Measurements from ENCODE around the gene TNPO3. TPM values are rescaled to one million over a fixed set of nuclear protein-coding genes. Genes with fewer than 3 reads are reported as not detected.
"Not testable (repeated sequence)": the region's sequence is repeated elsewhere in the genome, so short reads cannot be mapped to it uniquely, and the experiment has no call there.

Gene TNPO3
- total RNA-seq, 2 experiments from 2014 or later: 55.1 to 71.7 TPM

- Histone ChIP-seq H3K79me2 (ENCODE audit: insufficient read depth, low read depth, low read length) (0 out of 2 replicates have a peak, but pooled peaks cover 4% of the 10 kb centered on the region), H3K27ac (ENCODE audit: low read depth, low read length, poor library complexity, severe bottlenecking) (no peak overlapping the region), H3K4me3 (ENCODE audit: low read depth, low read length, poor library complexity, severe bottlenecking) (no peak overlapping the region), H4K20me1 (ENCODE audit: insufficient read depth, low read length) (no peaks in the 10 kb centered on the region), H3K4me2 (ENCODE audit: low read length) (no peak overlapping the region), H3K4me1 (ENCODE audit: insufficient read depth, low read length, poor library complexity, severe bottlenecking) (no peaks in the 10 kb centered on the region), H3K9me3 (ENCODE audit: low read length) (no peaks in the 10 kb centered on the region), H3K36me3 (ENCODE audit: insufficient read depth, low read length) (peaks cover 95% of the 10 kb centered on the region), H2AFZ (ENCODE audit: low read length) (no peak overlapping the region), H3K9me2 (ENCODE audit: insufficient read depth, low read length) (no peaks in the 10 kb centered on the region)
- ChIA-PET CTCF (ENCODE audit: unreplicated experiment) (interaction anchor here (1.0 kb wide), 1 partner anchor 26 kb away, joined by 3 read pairs; no protein-coding TSS in a partner anchor), POLR2A (interaction anchor here (0.6 to 1.7 kb wide), 5 partner anchors 9 to 232 kb away, joined by 3 to 11 read pairs (median 3); partner anchors contain the start of gene TNPO3)
- intact Hi-C loops (cut with micrococcal nuclease; ENCODE audit: unreplicated experiment): no loop called here
- no peak for DNase-seq (ENCODE audit: low spot score)
- TF ChIP-seq, protein P1, sequence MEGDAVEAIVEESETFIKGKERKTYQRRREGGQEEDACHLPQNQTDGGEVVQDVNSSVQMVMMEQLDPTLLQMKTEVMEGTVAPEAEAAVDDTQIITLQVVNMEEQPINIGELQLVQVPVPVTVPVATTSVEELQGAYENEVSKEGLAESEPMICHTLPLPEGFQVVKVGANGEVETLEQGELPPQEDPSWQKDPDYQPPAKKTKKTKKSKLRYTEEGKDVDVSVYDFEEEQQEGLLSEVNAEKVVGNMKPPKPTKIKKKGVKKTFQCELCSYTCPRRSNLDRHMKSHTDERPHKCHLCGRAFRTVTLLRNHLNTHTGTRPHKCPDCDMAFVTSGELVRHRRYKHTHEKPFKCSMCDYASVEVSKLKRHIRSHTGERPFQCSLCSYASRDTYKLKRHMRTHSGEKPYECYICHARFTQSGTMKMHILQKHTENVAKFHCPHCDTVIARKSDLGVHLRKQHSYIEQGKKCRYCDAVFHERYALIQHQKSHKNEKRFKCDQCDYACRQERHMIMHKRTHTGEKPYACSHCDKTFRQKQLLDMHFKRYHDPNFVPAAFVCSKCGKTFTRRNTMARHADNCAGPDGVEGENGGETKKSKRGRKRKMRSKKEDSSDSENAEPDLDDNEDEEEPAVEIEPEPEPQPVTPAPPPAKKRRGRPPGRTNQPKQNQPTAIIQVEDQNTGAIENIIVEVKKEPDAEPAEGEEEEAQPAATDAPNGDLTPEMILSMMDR (conservative IDR thresholded peaks at IDR 0.05; ENCODE audit: low read length): no peak
- TF ChIP-seq EZH2phosphoT487 (IDR thresholded peaks at IDR 0.05; ENCODE audit: borderline replicate concordance, low read depth, low read length): no peak
- BruUV-seq (replicated peaks): no TSS peak
Observed at GRCh38 chr7:128997181-128997580, 57.7 kb downstream of the TNPO3 start.

- H3K4me2 ChIP-seq (ENCODE audit: low read length); DNase-seq (ENCODE audit: low spot score); H3K9me3 ChIP-seq (ENCODE audit: low read length); H3K4me3 ChIP-seq (ENCODE audit: low read depth, low read length, poor library complexity, severe bottlenecking); CTCF ChIA-PET (ENCODE audit: unreplicated experiment); BruUV-seq (replicated peaks); H3K9me2 ChIP-seq (ENCODE audit: insufficient read depth, low read length); H4K20me1 ChIP-seq (ENCODE audit: insufficient read depth, low read length); H3K4me1 ChIP-seq (ENCODE audit: insufficient read depth, low read length, poor library complexity, severe bottlenecking); H2AFZ ChIP-seq (ENCODE audit: low read length); H3K27ac ChIP-seq (ENCODE audit: low read depth, low read length, poor library complexity, severe bottlenecking); H3K79me2 ChIP-seq (ENCODE audit: insufficient read depth, low read depth, low read length); intact Hi-C loops (cut with micrococcal nuclease; ENCODE audit: unreplicated experiment): not testable (repeated sequence)
- POLR2A ChIA-PET: interaction anchor here (0.6 to 1.2 kb wide), 4 partner anchors 9 to 366 kb away, joined by 3 to 4 read pairs (median 3); no protein-coding TSS in a partner anchor
- H3K36me3 ChIP-seq (ENCODE audit: insufficient read depth, low read length): peaks cover 95% of the 10 kb centered on the region
Observed at GRCh38 chr7:128994560-128994959, 60.4 kb downstream of the TNPO3 start.

- intact Hi-C loops (cut with micrococcal nuclease; ENCODE audit: unreplicated experiment): no loop called here
- POLR2A ChIA-PET: interaction anchor here (1.2 to 1.7 kb wide), 2 partner anchors 10 to 14 kb away, joined by 4 to 9 read pairs; no protein-coding TSS in a partner anchor
Observed at GRCh38 chr7:128993419-128993818, 61.5 kb downstream of the TNPO3 start.

More at GRCh38 chr7:128993419-128993818, 61.5 kb downstream of the TNPO3 start:
- H2AFZ ChIP-seq (ENCODE audit: low read length): no peak overlapping the region
- H3K36me3 ChIP-seq (ENCODE audit: insufficient read depth, low read length): peaks cover 95% of the 10 kb centered on the region
- H4K20me1 ChIP-seq (ENCODE audit: insufficient read depth, low read length): no peaks in the 10 kb centered on the region
- H3K27ac ChIP-seq (ENCODE audit: low read depth, low read length, poor library complexity, severe bottlenecking): no peak overlapping the region
- no peaks in the 10 kb centered on the region for H3K9me2 ChIP-seq (ENCODE audit: insufficient read depth, low read length)
- CTCF ChIA-PET (ENCODE audit: unreplicated experiment): no interaction called here
- BruUV-seq (replicated peaks): no TSS peak
- no peak overlapping the region for H3K4me2 ChIP-seq (ENCODE audit: low read length)
- no peak overlapping the region for H3K4me3 ChIP-seq (ENCODE audit: low read depth, low read length, poor library complexity, severe bottlenecking)
- H3K9me3 ChIP-seq (ENCODE audit: low read length): no peaks in the 10 kb centered on the region
- TF ChIP-seq, protein P1 (conservative IDR thresholded peaks at IDR 0.05; ENCODE audit: low read length): no peak
- TF ChIP-seq EZH2phosphoT487 (IDR thresholded peaks at IDR 0.05; ENCODE audit: borderline replicate concordance, low read depth, low read length): no peak
- no peaks in the 10 kb centered on the region for H3K4me1 ChIP-seq (ENCODE audit: insufficient read depth, low read length, poor library complexity, severe bottlenecking)
- H3K79me2 ChIP-seq (ENCODE audit: insufficient read depth, low read depth, low read length): no peaks in the 10 kb centered on the region
- no peak for DNase-seq (ENCODE audit: low spot score)
